NCI-H2227 (cell line): ENCODE results near the gene MIA.
"Not testable (repeated sequence)": the region's sequence is repeated elsewhere in the genome, so short reads cannot be mapped to it uniquely, and the experiment has no call there.

Experiments
- DNase-seq: peaks from one replicate; lab custom pipeline; 2025; ENCODE audit not compliant: unreplicated experiment; lab: John Stamatoyannopoulos, UW

Gene MIA

DNA sequence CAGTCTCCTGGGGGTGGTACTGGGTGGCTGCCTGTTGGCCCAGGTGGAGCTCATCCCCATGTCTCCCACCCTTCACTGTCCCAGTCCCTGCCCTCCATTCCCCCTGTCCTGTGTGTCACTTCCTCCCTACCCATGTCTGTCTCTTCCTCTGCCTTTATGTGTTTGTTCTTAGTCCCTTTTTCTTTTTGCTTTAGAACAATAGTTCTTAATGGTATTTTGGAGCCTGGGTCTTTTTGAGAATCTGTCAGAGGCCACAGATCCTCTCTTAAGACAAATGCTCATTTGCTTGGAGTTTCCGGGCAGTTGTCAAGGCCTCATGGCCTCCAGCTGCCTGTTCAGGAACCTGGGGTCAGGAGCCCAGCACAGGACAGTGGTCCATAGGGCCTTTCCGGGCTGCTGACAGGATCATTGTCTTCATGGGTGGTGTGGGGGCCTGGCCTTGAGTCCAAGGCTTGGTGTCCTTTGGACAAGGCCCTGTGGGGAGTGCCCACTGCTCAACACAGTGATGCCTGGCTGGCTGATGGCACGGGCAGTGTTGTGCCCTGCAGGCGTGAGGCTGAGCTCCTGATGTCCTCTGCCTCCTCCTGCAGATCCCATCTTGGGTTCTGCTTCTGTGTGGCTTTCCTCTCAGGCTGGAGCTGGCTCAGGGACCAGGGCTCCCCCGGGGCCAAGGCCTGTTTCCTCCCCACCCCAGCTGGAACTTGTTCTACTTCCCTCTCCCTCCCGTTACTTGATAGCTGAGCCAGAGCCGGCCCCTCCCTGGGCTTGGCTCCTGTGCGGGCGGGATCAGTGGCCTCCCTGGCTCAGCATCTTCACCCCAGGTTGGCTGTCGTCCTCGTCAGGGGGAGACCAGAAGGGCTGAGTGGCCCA lies 27.2 kb downstream of the MIA start:
- no peak for DNase-seq

- no peak for DNase-seq
Observed at GRCh38 chr19:40803170-40803856, 28.0 kb downstream of the MIA start.

- DNase-seq: no peak
Observed at GRCh38 chr19:40803857-40804782, 28.8 kb downstream of the MIA start.

GRCh38 chr19:40804783-40805242 lies 29.5 kb downstream of the MIA start:
- DNase-seq: no peak

DNA sequence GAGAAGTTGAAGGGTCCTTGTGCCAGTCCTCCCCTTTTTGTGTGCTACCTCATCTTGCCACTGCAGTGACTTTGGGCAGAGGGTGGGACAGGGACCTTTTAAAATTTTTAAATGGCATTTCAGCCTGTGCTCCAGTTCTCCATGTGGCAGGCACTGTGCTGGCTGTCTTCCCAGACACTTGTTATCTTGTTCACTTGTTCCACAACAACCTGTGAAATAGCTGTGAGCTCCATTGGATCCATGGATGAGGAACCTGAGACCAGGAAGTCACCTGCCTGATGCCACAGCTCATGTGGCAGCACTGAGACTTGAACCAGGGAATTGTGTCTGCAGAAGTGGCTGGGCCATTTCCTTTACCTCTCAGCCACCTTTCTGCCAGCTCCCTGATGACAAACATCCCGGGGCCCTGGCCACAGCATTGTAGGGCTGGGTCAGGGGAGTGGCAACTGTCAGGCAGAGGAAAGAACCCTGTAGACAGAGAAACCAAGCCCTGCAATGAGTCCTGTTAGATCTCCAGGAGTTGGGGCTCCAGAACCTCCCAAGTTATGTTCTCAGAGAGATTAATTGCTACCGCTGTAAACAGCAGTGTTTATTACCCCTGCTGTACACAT lies 30.0 kb downstream of the MIA start:
- no peak for DNase-seq

DNA sequence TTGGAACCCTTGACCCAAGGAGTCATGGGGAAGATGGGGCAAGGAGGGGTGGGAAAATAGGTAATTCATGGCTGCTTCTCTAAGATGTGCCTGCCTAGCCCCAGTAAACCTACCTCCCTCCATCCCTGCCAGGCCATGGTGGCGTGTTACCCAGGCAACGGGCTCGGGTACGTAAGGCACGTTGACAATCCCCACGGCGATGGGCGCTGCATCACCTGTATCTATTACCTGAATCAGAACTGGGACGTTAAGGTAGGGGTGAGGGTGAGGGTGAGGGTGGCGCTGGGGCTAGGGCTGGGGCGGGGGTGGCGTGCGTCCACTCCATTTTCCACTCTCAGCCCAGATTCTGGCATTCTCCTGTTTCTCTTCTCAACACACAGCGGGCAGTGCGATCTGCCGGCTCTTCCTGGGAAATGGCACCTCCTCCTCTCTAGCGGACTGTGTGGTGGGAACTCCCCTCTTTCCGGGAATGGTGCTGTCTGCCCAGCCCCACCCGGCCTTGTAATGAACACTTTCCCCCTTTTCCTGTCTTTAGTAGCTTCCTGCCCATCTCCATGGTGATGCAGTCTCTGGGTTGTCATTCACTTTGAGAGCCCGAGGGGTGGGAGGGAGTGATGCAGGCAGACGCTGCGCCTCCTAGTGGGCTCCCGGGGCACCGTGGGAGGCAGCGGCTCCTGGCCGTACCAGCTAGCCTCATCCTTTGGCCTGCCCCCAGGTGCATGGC lies 31.3 kb downstream of the MIA start:
- peak; percentile 100 for DNase-seq

GRCh38 chr19:40807147-40808020 lies 32.1 kb downstream of the MIA start:
- DNase-seq: peak; percentile 65

DNA sequence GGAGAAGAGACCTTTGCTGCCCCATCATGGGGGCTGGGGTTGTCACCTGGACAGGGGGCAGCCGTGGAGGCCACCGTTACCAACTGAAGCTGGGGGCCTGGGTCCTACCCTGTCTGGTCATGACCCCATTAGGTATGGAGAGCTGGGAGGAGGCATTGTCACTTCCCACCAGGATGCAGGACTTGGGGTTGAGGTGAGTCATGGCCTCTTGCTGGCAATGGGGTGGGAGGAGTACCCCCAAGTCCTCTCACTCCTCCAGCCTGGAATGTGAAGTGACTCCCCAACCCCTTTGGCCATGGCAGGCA lies 32.7 kb downstream of the MIA start:
- DNase-seq: no peak

DNA sequence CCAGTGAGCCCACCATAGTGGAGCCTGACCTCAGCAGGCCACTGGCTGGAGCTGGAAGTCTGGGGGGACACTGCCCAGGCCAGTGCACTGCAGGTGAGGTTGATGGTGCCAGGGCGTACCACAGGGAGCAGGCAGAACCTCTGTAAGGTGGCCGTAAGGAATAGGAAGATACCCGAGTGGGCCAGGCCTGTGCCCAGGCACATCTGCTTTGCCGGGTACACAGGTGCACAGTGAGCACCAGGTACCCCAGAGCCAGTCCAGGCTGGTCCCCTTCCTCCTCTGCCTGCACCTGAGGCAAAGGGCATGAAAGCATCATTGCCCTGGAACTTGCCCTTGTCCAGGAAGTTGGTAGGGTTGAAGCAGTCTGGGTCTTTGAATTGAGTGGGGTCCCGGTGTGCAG lies 33.2 kb downstream of the MIA start:
- DNase-seq: no peak

DNA sequence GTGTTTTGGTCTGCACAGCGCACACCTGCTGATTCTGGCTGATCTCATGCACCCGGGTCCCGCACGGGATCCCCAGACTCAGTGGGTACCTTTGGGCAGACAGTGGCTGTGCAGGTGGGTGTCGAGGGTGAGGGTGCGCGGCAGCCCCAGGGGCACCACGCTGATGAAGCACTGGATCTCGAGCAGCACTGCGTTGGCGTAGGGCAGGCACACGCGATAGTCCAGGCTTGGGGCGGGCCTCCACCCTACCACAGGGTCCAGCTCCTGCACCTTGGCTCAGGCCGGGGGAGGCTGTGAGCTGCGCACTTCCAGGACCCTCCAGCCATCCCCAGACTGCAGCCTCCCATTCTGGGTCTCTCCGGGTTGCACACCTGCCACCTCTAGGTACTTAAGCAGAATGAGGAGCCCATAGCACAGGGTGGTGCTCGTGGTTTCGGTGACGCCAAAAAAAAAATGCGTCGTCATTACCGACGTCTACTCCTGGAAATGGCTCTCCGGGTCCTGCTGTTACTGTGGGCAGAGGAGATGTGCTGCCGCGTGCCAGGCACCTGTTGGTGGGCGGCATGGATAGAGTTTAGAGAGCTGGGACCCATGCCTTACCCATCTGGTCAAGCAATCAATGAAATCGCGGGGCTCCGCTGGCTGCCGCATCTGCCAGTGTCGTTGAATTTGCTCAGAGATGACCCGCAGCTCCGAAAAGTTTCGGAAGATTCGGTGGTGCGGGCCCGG lies 34.2 kb downstream of the MIA start:
- no peak for DNase-seq

GRCh38 chr19:40810160-40810559 lies 34.8 kb downstream of the MIA start:
- no peak for DNase-seq

GRCh38 chr19:40810649-40811408 lies 35.5 kb downstream of the MIA start:
- DNase-seq: peak; percentile 89

DNA sequence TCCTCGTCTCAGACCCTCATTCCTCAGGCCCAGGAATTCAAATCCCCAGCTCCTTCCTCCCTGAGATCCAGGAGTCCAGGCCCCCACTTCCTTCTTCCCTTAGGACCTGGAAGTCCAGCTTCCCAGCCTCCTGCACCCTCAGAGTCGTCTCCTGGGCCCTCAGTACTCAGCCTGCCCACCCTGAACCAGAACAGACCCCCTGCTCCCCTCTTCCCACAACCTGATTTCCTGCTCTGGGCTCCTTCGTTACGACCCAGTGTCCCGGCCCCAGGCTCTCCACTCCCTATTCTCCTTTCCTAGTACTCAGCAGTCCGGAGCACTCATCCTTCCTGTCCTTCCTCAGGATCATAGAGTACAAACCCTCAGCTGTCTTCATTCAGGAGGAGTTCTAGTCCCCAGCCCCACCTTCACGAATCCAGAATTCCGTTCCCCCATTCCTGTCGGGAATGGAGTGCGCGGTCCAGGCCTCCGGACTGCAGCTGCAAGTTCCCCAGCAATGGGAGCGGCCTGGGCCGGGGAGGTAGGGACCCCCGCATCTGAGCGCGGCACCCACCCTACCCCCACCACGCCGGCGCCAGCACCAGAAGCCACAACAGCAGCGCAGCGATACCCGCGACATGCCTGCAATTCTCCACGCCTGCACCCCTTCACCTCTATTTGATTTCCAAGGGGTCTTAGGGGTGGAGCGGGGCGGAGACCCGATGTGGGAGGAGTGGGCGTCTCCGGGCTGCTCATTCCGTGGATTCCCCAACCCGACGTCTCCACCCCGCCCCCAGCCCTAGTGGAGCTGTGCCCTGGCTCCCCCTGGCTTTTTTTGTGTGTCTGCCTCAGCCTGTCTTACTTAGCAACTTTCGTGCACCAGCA lies 36.4 kb downstream of the MIA start:
- DNase-seq: peak; percentile 68

DNA sequence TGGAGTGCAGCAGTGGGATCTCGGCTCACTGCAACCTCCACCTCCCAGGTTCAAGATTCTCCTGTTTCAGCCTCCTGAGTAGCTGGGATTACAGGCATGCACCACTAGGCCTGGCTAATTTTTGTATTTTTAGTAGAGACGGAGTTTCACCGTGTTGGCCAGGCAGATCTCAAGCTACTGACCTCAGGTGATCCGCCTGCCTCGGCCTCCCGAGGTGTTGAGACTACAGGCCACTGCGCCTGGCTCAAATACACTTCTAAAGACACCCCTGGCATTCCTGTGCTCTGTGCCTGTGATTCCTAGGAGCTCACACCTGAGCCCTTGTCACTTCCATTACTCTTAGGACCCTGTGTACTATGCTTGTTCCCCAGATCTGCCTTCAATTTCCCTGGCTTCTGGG lies 37.2 kb downstream of the MIA start:
- not testable (repeated sequence) for DNase-seq

DNA sequence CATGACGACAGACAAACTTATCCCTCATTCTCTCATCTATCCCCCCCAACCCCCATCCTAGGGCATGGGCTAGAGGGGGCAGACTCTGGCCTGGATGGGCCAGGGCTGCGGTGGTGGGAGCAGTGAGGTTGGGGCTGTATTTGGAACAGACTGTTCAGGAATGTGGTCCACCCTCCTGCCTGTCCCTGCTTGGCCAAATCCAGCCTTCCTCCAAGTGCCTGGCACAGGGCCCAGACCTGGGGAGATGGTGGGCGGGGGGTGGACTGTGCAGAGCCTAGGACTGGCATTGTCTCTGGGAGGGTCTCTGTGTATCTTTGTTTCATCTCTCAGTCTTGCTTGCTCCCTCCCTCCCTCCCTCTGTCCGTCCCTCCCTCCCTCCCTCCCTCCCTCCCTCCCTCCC lies 37.9 kb downstream of the MIA start:
- no peak for DNase-seq

GRCh38 chr19:40815223-40815622 lies 39.9 kb downstream of the MIA start:
- DNase-seq: no peak
